ENCODE data around the gene PAPSS1. TPM values are rescaled to one million over a fixed set of nuclear protein-coding genes. Genes with fewer than 3 reads are reported as not detected.

PAPSS1 gene
- total RNA-seq, 1 donor from 2014 or later, result 33.0 TPM

DNA sequence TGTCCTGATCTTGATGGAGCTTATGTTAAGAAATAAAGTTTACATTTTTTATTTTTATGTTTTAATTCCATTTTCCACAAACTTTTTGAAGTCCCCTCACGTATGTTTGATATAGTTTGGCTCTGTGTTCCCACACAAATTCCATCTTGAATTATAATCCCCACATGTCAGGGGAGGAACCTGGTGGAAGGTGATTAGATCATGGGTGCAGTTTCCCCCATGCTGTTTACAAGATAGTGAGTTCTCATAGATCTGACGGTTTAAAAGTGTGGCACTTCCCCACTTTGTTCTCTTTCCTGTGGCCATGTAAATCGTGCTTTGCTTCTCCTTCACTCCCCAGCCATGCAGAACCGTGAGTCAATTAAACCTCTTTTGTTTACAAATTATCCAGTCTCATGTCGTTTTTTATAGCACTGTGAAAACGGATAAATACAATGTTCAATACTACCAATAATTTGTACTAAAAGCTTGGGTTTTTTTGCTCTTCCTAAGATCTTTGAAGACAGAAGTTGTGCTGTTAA lies 89.8 kb downstream of the PAPSS1 start:
- no peak for DNase-seq (ENCODE audit: low spot score)

DNA sequence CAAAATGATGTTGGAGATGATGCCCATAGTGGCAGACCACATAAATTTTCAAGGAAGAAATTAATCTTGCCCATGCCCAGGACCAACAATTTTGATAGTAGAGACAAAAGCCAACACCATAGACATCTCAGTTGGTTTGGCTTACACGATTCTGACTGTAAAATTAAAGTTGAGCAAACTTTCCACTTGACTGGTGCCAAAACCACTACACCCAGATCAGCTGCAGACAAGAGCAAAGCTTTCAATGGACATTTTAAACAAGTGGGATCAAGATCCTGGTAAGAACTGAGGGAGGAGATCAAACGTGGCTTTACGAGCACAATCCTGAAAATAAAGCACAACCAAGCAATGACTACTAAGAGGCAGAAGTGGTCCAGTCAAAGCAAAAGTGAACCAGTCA lies 90.7 kb downstream of the PAPSS1 start:
- no peak for DNase-seq (ENCODE audit: low spot score)

DNA sequence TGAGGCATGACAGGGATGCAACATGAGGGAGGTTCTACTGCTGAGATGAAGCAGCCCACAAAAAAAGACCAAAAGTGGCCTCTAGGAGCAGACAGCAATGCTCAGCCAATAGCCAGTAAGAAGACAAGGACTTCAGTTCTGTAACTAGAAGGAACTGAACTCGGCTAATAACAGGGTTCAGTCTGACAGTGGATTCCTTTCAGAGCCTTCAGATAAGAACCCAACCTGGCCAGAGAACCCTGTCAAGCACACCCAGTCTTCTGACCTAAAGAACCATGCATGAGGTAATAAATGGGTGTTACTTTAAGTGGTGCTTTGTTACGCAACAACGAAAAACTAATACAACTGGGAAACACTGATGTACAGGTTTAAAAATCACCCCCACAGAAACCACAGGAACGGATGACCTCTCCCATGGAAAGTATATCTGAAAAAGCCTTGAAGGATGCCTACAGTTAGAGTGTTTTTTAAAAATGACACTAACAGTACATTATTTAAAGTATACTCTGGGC lies 94.6 kb downstream of the PAPSS1 start:
- DNase-seq (ENCODE audit: low spot score), result no peak

GRCh38 chr4:107624024-107624423 lies 96.0 kb downstream of the PAPSS1 start:
- DNase-seq (ENCODE audit: low spot score), result no peak

GRCh38 chr4:107622006-107622405 lies 98.0 kb downstream of the PAPSS1 start:
- DNase-seq (ENCODE audit: low spot score), result no peak

GRCh38 chr4:107619731-107620130 lies 100.3 kb downstream of the PAPSS1 start:
- no peak for DNase-seq (ENCODE audit: low spot score)

DNA sequence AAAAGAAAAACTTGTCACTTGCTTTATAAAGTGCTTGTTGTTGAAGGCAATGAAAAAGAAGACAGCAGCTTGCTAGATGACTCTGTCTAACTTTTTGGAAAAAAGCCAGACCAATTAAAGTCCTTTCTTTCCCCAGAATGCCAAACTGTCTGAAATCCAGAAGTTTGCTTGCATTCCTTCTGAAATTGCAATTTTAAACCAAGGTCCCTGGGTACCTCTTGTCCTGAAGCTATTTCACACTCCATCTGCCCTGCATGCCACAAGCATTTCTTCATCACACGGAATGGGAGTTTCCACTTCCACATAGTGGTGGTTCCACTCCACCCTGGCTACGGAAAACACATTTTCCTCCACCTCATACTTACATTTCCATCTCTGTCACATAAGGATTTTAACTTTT lies 101.0 kb downstream of the PAPSS1 start:
- no peak for DNase-seq (ENCODE audit: low spot score)

GRCh38 chr4:107618656-107619055 lies 101.4 kb downstream of the PAPSS1 start:
- no peak for DNase-seq (ENCODE audit: low spot score)

DNA sequence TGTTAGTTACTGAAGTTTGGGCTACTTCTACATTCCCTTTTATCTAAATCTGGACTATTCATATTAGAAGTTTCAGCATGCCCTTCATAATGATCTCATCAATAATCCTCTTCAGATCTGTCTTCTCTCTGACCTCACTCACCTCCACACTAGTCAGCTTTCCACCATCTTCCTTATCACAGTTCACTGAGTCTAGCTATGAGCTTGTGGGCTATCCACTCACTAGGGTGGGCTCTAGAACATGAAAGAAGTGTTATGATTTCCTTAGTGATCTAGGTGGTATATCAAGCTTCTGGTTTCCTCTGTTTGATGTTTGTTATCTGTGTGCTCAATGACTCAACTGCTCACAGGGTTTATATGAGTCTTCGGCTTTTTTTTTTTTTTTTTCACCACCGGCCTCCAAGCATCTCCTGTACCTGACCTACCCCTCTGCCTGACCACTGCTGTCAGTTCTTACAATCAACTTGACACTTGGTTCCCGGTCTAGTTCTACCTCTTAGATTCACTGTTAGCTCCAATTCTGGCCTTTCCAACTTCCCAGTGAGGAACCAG lies 103.1 kb downstream of the PAPSS1 start:
- no peak for DNase-seq (ENCODE audit: low spot score)

DNA sequence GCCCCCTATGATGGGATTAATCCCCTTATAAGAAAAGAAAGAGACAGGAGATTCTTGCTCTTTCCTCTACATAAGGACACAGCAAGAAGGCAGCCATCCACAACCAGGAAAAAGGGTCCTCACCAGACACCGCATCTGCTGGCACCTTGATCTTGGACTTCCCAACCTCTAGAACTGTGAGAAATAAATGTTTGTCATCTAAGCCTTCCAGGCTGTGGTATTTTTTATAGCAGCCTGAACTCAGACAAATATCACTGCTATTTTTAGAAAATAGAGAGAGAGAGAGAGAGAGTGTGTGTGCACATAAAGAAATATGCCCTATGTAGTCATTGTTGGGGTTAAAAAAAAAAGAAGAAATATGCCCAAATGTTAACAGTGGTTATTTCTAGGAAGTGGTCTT lies 104.2 kb downstream of the PAPSS1 start:
- no peak for DNase-seq (ENCODE audit: low spot score)

GRCh38 chr4:107603430-107603829 lies 116.6 kb downstream of the PAPSS1 start:
- no peak for DNase-seq (ENCODE audit: low spot score)

GRCh38 chr4:107600983-107601382 lies 119.1 kb downstream of the PAPSS1 start:
- DNase-seq (ENCODE audit: low spot score), result no peak

- DNase-seq (ENCODE audit: low spot score), result no peak
Observed at GRCh38 chr4:107600436-107600835, 119.6 kb downstream of the PAPSS1 start.

DNA sequence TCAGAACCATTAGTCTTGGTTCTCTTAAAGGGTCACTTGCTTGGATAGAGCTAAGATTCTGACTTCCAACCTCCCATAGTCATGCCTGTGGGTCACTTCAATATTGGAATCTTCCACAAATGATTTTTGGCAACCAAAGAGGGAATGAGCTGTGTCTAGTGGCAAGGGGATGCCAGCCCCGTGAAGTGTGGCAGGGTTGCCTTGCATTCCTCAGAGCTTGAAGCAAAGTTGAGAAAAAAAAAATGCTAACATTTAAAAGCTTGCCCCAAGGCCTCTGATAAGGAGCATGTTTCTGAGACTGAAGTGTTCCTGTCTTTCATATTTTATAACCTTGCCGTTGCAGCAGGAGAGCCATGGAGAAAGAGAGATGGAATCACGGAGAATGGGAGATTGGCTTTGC lies 120.2 kb downstream of the PAPSS1 start:
- DNase-seq (ENCODE audit: low spot score), result no peak

DNA sequence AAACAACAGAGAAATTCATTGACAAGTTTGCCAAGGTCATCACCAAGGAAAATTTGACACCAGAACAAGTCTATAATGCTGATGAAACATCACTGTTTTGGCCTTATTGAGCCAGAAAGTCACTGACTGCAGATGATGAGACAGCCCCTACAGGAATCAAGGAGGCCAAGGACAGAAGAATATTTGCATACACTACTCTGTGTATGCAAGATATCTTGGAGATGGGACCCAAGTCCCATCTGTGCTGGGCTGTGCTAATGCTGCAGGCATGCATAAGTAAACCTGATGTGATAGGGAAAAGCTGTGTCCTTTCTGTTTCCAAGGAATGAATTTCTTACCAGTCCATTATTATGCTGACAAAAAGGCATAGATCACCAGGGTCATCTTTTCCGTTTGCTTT lies 126.8 kb downstream of the PAPSS1 start:
- DNase-seq (ENCODE audit: low spot score), result no peak

GRCh38 chr4:107592519-107592918 lies 127.5 kb downstream of the PAPSS1 start:
- DNase-seq (ENCODE audit: low spot score), result no peak

DNA sequence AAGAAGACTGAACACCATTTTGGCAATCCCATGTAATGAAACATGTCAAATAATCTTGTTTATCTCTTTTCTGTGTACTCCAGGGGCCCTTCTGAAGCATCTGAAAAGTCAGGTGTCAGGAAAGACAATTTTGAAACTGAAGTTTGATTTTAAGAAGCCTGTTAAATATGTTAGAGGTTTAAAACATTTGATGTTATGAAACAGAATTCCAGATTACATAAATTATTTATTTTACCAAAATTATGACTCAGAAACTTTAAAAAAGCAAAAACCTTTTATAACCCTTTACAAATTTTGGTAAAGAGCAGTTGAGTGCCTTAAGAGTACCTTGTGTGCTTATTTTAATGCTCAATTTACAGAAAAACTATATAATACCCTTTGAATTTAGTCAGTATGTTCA lies 130.8 kb downstream of the PAPSS1 start:
- no peak for DNase-seq (ENCODE audit: low spot score)

- DNase-seq (ENCODE audit: low spot score), result no peak
Observed at GRCh38 chr4:107586371-107586770, 133.7 kb downstream of the PAPSS1 start.

- no peak for DNase-seq (ENCODE audit: low spot score)
Observed at GRCh38 chr4:107579099-107579498, 140.9 kb downstream of the PAPSS1 start.

DNA sequence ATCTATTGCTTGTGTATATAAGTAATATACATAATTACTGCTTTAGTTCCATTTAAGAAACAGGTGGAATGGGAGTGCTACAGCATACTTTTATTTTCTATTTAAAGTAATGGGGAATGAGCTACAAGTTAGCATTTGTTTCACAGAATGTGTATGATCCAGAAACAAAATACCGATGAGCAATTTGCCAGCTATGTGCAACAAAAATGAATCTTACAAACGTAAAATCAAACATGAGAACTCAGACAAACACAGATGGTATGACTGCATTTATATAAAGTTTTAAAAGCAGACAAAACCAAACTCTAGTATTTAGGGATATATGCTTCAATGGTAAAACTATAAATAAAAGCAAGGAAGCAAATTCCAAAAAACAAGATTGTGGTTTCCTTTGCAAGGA lies 141.7 kb downstream of the PAPSS1 start:
- DNase-seq (ENCODE audit: low spot score), result no peak

DNA sequence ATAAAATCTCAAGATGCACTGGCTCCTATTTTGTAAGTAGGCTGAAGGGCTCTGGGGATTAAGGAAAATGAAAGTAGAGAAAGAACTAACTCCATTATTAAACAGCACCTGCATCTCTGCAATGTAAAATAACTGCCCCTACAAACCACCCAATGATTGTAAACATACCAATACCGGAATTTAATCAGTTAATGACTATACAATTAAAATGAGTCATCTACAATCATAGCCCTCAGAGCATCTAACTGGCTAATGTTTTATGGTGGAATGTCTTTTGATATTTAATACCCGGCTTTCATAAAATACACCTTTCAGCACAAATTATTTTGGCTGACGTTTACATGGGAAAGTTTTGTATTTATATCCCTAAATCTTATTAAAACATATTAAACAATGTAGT lies 142.3 kb downstream of the PAPSS1 start:
- no peak for DNase-seq (ENCODE audit: low spot score)

DNA sequence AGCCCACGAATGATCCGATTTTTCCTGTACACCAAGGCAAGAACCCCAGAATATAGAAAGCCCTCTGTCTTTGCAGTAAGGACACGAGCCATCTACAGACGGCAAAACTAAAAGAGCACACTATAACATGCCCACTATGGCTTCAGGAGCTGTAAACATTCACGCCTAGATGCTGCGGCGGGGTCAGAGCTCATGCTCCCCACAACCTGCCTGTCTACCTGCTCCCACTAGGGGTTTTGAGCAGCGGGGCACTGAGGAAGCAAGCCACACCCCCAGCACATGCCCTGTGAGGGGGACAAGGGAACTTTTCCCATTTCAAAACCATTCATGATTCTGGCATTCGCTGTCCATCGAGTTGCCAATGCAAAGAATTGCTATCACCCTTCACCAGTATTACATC lies 144.8 kb downstream of the PAPSS1 start:
- no peak for DNase-seq (ENCODE audit: low spot score)

GRCh38 chr4:107572281-107572680 lies 147.8 kb downstream of the PAPSS1 start:
- DNase-seq (ENCODE audit: low spot score), result no peak

DNA sequence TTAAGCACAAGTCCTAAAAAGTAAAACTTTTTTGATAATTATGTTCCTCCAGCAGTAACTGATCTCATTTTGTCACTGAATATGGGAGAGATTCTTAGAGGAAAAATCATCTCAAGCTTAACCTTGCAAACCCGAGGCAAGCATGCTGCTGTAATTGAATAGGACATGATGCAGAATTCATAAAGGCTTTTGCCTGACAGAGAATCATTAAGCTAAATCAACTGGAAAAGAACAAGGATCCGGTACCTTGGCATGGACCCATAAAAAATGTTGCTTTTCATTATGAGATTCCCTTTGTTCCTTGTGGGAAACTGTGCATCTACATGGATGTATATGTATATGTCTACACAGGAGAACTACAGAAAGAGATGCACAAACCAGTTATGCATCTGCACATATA lies 149.1 kb downstream of the PAPSS1 start:
- DNase-seq (ENCODE audit: low spot score), result no peak

Data from mesenteric fat pad (tissue), 1 donor.